GM12875 (cell line): ENCODE data around the gene ETV6.

Source experiments
- H3K4me3 ChIP-seq: one replicate; pipeline ENCODE4 v1.5.1; 2011; ENCODE audit warnings: low read depth, low read length, control low read depth
- TF ChIP-seq, protein P1 (sequence below): IDR thresholded peaks from 2 replicates; pipeline ENCODE4 v1.5.1; 2011; ENCODE audit warnings: low read depth, mild to moderate bottlenecking, control low read depth, inconsistent platforms, low read length, moderate library complexity, borderline replicate concordance; ENCODE audit not compliant: insufficient read depth

The ETV6 gene

DNA sequence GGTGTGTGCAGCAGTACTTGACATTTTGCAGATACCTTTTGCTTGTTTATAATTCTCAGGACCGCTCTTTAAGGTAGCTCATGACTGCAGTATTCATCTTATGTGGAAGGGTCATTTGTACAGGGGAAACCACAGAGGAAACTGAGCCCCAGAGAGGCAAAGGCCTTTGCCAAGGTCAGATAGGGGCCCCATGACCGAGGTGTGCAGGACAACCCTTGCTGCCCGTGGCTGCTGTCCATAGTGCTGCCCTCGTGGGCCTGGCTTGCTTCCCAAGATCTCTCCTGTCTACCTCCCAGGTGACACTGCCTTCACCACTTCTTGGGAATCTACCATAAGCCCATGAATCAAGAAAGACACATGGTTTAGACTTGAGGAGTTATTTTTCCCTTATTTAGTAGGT, 222.6 kb downstream of the ETV6 start:
- no peak overlapping the region for H3K4me3 ChIP-seq
- TF ChIP-seq, protein P1, sequence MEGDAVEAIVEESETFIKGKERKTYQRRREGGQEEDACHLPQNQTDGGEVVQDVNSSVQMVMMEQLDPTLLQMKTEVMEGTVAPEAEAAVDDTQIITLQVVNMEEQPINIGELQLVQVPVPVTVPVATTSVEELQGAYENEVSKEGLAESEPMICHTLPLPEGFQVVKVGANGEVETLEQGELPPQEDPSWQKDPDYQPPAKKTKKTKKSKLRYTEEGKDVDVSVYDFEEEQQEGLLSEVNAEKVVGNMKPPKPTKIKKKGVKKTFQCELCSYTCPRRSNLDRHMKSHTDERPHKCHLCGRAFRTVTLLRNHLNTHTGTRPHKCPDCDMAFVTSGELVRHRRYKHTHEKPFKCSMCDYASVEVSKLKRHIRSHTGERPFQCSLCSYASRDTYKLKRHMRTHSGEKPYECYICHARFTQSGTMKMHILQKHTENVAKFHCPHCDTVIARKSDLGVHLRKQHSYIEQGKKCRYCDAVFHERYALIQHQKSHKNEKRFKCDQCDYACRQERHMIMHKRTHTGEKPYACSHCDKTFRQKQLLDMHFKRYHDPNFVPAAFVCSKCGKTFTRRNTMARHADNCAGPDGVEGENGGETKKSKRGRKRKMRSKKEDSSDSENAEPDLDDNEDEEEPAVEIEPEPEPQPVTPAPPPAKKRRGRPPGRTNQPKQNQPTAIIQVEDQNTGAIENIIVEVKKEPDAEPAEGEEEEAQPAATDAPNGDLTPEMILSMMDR, result no peak

DNA sequence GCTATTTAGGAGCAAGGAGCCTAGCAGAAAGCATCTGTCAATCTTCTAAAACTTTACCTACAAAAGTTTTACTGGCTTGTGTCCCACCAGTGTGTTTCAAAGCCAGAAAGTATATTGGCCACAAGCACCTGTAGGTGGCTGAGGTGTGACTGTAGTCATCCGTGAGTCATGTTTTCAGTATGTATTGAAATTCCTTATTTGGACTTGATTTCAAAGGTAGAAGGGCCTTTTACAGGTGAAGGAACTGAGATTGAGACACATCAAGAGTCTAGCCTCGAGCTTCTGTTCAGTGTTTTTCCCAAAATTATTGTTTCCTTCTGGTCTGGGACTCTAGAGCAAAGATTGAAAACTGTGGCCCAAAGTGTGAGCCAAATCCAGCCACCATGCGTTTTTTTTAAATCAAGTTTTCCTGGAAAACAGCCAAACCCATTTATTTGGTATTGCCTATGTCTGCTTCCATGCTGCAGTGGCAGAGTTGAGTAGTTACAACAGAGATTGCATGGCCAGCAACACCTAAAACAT, 226.0 kb downstream of the ETV6 start:
- H3K4me3 ChIP-seq, result no peak overlapping the region
- TF ChIP-seq, protein P1, result no peak

DNA sequence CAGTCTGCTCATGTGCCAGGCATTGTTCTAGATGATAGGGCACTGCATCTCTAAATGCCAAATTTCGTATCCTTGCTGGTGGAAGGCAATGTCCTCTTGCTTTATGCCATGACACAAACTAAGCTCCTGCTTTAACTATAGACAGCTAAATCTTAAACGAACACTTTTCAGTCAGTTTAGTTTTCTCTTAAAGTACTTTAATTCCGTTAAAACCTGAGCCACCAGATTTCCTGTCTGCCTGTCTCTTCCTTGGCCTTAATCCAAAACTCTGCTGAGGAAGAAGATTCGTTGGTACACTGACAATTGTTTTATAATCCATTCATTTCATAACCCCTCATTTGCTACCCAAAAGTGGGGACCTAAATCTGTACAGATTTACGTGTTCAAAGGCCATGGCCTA, 226.8 kb downstream of the ETV6 start:
- TF ChIP-seq, protein P1, result no peak
- H3K4me3 ChIP-seq, result no peak overlapping the region

DNA sequence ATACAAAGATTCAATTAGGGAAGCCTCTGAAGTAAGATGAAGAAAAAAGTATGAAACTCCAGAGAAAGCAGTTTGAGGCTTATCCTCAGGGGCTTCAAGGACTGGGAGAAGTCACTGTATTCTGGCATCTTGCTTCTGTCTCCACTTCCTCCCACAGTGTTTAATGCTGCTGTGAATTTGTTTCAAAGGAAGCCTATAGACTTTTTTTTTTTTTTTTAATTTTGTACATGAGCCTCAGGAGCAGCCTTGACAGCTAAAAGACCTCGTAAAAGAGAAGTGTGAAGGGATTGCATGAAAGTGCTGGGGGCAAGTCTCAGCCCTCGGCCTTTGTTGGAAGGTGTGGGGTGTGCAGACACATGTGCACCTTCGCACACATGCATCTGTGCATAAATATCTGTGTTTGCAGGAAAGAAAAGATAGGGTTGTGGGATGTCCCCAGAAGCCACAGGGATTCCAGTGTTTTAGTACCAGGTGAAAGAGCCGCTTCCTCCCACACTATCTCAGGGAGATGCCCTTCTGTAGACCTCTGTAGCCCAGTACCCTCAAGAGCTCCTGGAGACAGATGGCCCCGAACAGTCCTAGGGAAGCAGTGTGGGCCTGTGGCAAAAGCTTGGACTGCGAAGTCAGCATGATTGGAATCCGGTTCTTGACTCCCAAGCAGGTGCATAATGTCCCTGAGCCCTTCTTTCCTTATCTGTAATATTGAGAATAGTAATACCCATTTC, 227.8 kb downstream of the ETV6 start:
- no peak overlapping the region for H3K4me3 ChIP-seq
- TF ChIP-seq, protein P1, result no peak

DNA sequence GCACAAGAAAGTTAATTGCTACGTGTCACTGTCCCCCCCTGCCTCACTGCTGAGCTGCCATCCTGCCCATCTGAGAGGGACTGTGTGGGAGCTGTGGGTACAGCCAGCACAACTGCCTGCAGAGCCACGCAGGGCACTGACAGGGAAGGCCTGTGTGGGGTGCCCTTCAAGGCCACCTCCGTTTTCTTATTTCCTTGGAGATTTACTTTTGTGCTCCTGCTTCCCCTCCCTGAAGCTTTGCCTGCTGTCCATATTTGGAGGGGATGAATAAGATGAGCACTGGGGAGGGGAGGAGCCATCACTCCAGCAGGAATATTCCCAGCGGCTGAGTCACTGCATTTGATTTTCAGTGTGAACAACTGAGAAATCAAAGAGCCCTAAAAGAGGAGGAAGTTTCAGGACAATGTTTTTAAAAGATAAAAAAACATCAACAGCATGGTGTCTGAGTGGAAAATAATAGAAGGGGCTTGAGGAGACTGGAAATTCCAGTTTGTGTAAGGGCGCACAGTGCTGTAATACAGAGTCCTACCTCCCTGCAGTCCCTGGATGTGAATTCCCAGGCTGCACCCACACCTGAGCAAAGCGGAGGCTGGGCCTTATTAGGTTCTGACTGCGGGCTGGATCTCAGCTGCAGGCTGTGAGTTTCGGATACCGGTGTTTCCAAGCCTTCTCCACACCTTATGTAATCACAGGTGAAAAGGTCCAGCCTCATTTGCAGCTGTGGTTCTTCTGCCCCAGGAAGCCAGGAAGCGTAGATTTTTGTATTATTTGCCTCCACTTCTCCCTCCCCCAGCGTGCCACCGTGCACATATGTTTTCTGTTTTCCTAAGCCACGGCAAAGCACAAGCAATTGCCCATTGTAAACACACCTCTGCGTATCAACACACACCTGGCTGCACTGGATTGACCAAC, 228.7 kb downstream of the ETV6 start:
- TF ChIP-seq, protein P1, result no peak
- H3K4me3 ChIP-seq, result no peak overlapping the region

DNA sequence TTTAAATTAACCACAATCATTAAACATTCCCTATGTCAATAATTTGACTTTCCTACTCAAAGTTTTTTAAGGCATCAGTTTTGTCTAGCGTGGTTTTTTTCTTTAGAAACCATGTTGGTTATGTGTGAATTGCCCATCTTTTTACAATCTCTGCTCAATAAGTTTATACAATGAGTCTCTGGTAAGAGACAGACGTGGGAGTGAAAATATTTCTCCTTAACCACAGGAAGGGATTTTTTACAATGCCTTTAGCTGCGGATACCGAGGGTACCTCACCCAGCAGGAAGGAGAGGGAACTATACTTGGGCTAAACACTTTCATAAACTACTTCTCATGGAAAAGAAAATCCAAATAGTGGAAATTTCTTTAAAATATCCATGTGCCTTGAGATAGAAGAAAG, 229.8 kb downstream of the ETV6 start:
- H3K4me3 ChIP-seq, result no peak overlapping the region
- TF ChIP-seq, protein P1, result no peak
